H1 (cell line): ENCODE data around the gene LRRC55. TPM values are rescaled to one million over a fixed set of nuclear protein-coding genes. Genes with fewer than 3 reads are reported as not detected.

Source experiments
- KDM1A ChIP-seq: fragments of 200-600, 300-600 bp; sonication (generic); IDR thresholded peaks from 2 replicates; pipeline ENCODE4 v1.7.1; 2016; ENCODE audit warnings: mild to moderate bottlenecking, low read length, borderline replicate concordance
- RBBP5 ChIP-seq: IDR thresholded peaks from 2 replicates; pipeline ENCODE4 v1.7.1; 2012; ENCODE audit warnings: low read depth, mild to moderate bottlenecking, inconsistent platforms, low read length, moderate library complexity, borderline replicate concordance
- RXRA ChIP-seq: IDR thresholded peaks from 2 replicates; pipeline ENCODE4 v1.6.1; 2011; ENCODE audit warnings: low read depth, mild to moderate bottlenecking, low read length, moderate library complexity; ENCODE audit not compliant: insufficient read depth
- polyA plus RNA-seq, 7 experiments: library from polyadenylated mRNA; depleted of rRNA in 3 of 7; stranded (reverse) in 5 of 7; unstranded in 2 of 7; fragments of >200 nt in 5 of 7; fragments of 200-250 nt in 2 of 7; gene quantifications; 1 replicate in 5 of 7; 2 replicates in 1 of 7; 4 replicates in 1 of 7; pipeline versions ENCODE4 v1.2.1 to v1.2.3, GENCODE V29; 2011 to 2013; ENCODE audit warnings: missing spikeins in 2 of 7, mixed read lengths in 2 of 7
- total RNA-seq: library from RNA; stranded (reverse); fragmentation: NEBNext Ultra II Directional; extraction: Animal tissue kit (Norgen Biotek cat#: 25700); gene quantifications from 2 replicates; pipeline ENCODE4 v1.2.1, GENCODE V29; 2021
- TF ChIP-seq, protein P1 (sequence below): fragments of 300-600 bp; sonication (generic); IDR thresholded peaks from 2 replicates; pipeline ENCODE4 v1.7.1; 2012; ENCODE audit warnings: low read length, moderate library complexity, mild to moderate bottlenecking, inconsistent platforms; ENCODE audit not compliant: insufficient replicate concordance

LRRC55 gene
- total and polyA plus RNA-seq, 2 of the 8 experiments (the other 6 are each of a cell fraction or from before 2014, with no cell fraction given), result 0.62 to 1.1 TPM

DNA sequence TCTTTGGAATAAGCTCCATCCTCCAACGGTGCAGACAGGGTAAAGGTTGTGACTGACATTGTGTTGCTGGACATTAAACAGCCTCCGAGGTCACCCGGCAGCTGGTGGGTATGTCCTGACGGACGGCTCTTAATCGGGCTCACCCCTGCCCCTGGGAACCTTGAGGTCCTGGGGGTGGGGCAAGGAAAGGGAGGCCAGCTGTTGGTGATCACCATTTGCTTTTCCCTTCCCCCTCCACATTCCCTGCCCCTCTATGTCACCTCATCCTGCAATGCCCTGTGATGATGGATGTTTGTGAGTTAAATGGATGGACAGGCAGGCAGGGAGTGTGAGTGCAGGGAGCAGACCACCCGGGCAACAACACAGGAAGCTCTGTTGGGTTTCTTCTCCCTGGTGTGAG lies 29.0 kb downstream of the LRRC55 start (continued):
- TF ChIP-seq, protein P1, sequence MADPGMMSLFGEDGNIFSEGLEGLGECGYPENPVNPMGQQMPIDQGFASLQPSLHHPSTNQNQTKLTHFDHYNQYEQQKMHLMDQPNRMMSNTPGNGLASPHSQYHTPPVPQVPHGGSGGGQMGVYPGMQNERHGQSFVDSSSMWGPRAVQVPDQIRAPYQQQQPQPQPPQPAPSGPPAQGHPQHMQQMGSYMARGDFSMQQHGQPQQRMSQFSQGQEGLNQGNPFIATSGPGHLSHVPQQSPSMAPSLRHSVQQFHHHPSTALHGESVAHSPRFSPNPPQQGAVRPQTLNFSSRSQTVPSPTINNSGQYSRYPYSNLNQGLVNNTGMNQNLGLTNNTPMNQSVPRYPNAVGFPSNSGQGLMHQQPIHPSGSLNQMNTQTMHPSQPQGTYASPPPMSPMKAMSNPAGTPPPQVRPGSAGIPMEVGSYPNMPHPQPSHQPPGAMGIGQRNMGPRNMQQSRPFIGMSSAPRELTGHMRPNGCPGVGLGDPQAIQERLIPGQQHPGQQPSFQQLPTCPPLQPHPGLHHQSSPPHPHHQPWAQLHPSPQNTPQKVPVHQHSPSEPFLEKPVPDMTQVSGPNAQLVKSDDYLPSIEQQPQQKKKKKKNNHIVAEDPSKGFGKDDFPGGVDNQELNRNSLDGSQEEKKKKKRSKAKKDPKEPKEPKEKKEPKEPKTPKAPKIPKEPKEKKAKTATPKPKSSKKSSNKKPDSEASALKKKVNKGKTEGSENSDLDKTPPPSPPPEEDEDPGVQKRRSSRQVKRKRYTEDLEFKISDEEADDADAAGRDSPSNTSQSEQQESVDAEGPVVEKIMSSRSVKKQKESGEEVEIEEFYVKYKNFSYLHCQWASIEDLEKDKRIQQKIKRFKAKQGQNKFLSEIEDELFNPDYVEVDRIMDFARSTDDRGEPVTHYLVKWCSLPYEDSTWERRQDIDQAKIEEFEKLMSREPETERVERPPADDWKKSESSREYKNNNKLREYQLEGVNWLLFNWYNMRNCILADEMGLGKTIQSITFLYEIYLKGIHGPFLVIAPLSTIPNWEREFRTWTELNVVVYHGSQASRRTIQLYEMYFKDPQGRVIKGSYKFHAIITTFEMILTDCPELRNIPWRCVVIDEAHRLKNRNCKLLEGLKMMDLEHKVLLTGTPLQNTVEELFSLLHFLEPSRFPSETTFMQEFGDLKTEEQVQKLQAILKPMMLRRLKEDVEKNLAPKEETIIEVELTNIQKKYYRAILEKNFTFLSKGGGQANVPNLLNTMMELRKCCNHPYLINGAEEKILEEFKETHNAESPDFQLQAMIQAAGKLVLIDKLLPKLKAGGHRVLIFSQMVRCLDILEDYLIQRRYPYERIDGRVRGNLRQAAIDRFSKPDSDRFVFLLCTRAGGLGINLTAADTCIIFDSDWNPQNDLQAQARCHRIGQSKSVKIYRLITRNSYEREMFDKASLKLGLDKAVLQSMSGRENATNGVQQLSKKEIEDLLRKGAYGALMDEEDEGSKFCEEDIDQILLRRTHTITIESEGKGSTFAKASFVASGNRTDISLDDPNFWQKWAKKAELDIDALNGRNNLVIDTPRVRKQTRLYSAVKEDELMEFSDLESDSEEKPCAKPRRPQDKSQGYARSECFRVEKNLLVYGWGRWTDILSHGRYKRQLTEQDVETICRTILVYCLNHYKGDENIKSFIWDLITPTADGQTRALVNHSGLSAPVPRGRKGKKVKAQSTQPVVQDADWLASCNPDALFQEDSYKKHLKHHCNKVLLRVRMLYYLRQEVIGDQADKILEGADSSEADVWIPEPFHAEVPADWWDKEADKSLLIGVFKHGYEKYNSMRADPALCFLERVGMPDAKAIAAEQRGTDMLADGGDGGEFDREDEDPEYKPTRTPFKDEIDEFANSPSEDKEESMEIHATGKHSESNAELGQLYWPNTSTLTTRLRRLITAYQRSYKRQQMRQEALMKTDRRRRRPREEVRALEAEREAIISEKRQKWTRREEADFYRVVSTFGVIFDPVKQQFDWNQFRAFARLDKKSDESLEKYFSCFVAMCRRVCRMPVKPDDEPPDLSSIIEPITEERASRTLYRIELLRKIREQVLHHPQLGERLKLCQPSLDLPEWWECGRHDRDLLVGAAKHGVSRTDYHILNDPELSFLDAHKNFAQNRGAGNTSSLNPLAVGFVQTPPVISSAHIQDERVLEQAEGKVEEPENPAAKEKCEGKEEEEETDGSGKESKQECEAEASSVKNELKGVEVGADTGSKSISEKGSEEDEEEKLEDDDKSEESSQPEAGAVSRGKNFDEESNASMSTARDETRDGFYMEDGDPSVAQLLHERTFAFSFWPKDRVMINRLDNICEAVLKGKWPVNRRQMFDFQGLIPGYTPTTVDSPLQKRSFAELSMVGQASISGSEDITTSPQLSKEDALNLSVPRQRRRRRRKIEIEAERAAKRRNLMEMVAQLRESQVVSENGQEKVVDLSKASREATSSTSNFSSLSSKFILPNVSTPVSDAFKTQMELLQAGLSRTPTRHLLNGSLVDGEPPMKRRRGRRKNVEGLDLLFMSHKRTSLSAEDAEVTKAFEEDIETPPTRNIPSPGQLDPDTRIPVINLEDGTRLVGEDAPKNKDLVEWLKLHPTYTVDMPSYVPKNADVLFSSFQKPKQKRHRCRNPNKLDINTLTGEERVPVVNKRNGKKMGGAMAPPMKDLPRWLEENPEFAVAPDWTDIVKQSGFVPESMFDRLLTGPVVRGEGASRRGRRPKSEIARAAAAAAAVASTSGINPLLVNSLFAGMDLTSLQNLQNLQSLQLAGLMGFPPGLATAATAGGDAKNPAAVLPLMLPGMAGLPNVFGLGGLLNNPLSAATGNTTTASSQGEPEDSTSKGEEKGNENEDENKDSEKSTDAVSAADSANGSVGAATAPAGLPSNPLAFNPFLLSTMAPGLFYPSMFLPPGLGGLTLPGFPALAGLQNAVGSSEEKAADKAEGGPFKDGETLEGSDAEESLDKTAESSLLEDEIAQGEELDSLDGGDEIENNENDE, result no peak
- TF ChIP-seq RBBP5 (no peak), RXRA (no peak), KDM1A (no peak)
- TF ChIP-seq, all 59 proteins: peak for 0
